ENCODE results near the gene PCDH1.

PCDH1 gene

DNA sequence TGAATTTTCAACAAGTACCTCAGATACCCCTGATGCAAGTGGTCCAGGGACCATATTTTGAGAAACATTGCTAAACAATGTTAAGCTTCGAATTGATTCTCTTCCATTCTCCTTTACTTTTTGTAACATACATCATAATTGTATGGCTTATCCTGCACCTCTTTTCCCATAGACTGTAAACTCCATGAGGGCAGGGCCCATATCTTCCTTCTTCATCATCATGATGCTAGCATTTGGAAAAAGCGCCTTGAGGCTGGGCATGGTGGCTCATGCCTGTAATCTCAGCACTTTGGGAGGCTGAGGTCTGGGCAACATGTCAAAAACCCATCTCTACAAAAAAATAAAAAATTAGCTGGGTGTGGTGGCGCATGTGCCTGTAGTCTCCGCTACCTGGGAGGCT is 31.0 kb upstream of the PCDH1 start:
- Histone ChIP-seq H3K27ac (ENCODE audit: low read depth, low read length, poor library complexity, severe bottlenecking) (no peak overlapping the region), H3F3A (ENCODE audit: insufficient read depth, low read length) (no peaks in the 10 kb centered on the region), H3K9ac (ENCODE audit: low read length) (no peak overlapping the region), H3K4me1 (ENCODE audit: insufficient read depth, low read length, severe bottlenecking) (peaks cover 7% of the 10 kb centered on the region), H3K9me3 (ENCODE audit: low read length) (peaks cover 2% of the 10 kb centered on the region; the same call in 1 of the 2 replicates), H3K9me2 (ENCODE audit: low read depth, low read length) (no peaks in the 10 kb centered on the region), H4K20me1 (ENCODE audit: insufficient read depth, low read length) (no peaks in the 10 kb centered on the region), H3K27me3 (ENCODE audit: insufficient read depth, low read length) (no peaks in the 10 kb centered on the region; the same call in 1 of the 2 replicates), H3K79me2 (ENCODE audit: insufficient read depth, low read length) (no peaks in the 10 kb centered on the region), H3K36me3 (ENCODE audit: insufficient read depth, low read length) (no peaks in the 10 kb centered on the region), H2AFZ (ENCODE audit: low read length) (no peak overlapping the region), H3K4me3 (ENCODE audit: low read depth, low read length, poor library complexity, severe bottlenecking) (no peak overlapping the region), H3K4me2 (ENCODE audit: low read length) (no peak overlapping the region)
- TF ChIP-seq, protein P1, sequence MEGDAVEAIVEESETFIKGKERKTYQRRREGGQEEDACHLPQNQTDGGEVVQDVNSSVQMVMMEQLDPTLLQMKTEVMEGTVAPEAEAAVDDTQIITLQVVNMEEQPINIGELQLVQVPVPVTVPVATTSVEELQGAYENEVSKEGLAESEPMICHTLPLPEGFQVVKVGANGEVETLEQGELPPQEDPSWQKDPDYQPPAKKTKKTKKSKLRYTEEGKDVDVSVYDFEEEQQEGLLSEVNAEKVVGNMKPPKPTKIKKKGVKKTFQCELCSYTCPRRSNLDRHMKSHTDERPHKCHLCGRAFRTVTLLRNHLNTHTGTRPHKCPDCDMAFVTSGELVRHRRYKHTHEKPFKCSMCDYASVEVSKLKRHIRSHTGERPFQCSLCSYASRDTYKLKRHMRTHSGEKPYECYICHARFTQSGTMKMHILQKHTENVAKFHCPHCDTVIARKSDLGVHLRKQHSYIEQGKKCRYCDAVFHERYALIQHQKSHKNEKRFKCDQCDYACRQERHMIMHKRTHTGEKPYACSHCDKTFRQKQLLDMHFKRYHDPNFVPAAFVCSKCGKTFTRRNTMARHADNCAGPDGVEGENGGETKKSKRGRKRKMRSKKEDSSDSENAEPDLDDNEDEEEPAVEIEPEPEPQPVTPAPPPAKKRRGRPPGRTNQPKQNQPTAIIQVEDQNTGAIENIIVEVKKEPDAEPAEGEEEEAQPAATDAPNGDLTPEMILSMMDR (IDR thresholded peaks at IDR 0.05; ENCODE audit: low read length) = no peak

DNA sequence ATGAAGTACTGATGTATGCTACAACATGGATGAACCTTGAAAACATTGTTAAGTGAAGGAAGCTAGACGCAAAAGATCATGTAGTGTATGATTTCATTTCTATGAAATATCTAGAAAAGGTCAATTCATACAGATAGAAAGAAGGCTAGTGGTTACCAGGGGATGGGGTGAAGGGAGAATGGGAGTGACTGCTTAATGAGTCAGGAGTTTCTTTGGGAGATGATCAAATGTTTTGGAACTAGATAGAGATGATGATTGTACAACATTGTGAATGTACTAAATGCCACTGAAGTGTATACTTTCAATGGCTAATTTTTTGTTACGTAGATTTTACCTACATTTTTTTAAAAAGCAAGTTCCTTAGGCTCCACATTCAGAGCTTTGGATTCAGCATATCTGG is 30.6 kb upstream of the PCDH1 start:
- H3K4me2 ChIP-seq (ENCODE audit: low read length) = no peak overlapping the region
- H4K20me1 ChIP-seq (ENCODE audit: insufficient read depth, low read length) = no peaks in the 10 kb centered on the region
- no peaks in the 10 kb centered on the region for H3F3A ChIP-seq (ENCODE audit: insufficient read depth, low read length)
- TF ChIP-seq, protein P1 (IDR thresholded peaks at IDR 0.05; ENCODE audit: low read length) = no peak
- TF ChIP-seq EZH2 (IDR thresholded peaks at IDR 0.05; ENCODE audit: borderline replicate concordance, low read length) = no peak
- H3K27ac ChIP-seq (ENCODE audit: low read depth, low read length, poor library complexity, severe bottlenecking) = no peak overlapping the region
- H3K27me3 ChIP-seq (ENCODE audit: insufficient read depth, low read length) = no peaks in the 10 kb centered on the region; the same call in 1 of the 2 replicates
- H3K79me2 ChIP-seq (ENCODE audit: insufficient read depth, low read length) = no peaks in the 10 kb centered on the region
- peaks cover 2% of the 10 kb centered on the region; the same call in 1 of the 2 replicates for H3K9me3 ChIP-seq (ENCODE audit: low read length)
- H3K4me3 ChIP-seq (ENCODE audit: low read depth, low read length, poor library complexity, severe bottlenecking) = no peak overlapping the region
- H3K9ac ChIP-seq (ENCODE audit: low read length) = no peak overlapping the region
- no peaks in the 10 kb centered on the region for H3K9me2 ChIP-seq (ENCODE audit: low read depth, low read length)
- H3K36me3 ChIP-seq (ENCODE audit: insufficient read depth, low read length) = no peaks in the 10 kb centered on the region
- no peak overlapping the region for H2AFZ ChIP-seq (ENCODE audit: low read length)
- H3K4me1 ChIP-seq (ENCODE audit: insufficient read depth, low read length, severe bottlenecking) = peaks cover 3% of the 10 kb centered on the region

DNA sequence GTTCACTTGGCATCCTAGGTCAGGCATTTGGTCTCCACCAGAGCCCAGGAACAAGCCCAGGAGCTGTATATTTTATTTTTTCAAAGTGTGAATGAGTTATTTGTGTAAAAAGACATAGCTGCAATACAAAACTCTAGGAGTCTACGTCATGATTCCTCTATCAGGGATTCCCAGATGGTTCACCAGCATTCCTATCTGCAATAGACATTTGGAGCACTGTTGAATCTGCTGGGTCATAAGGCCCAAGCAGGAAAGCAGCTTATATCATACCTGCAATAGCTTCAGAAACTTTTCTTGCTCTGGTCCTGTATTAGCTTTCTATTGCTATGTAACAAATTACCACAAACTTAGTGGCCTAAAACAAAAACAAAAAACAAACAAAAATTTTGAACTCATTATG is 28.8 kb upstream of the PCDH1 start:
- Histone ChIP-seq H3K4me3 (ENCODE audit: low read depth, low read length, poor library complexity, severe bottlenecking) (no peak overlapping the region), H3K27ac (ENCODE audit: low read depth, low read length, poor library complexity, severe bottlenecking) (no peak overlapping the region), H3K79me2 (ENCODE audit: insufficient read depth, low read length) (no peaks in the 10 kb centered on the region), H3K9ac (ENCODE audit: low read length) (no peak overlapping the region), H3F3A (ENCODE audit: insufficient read depth, low read length) (no peaks in the 10 kb centered on the region), H2AFZ (ENCODE audit: low read length) (no peak overlapping the region), H3K9me2 (ENCODE audit: low read depth, low read length) (no peaks in the 10 kb centered on the region), H4K20me1 (ENCODE audit: insufficient read depth, low read length) (no peaks in the 10 kb centered on the region), H3K36me3 (ENCODE audit: insufficient read depth, low read length) (no peaks in the 10 kb centered on the region), H3K9me3 (ENCODE audit: low read length) (peaks cover 2% of the 10 kb centered on the region; the same call in 1 of the 2 replicates), H3K4me1 (ENCODE audit: insufficient read depth, low read length, severe bottlenecking) (no peaks in the 10 kb centered on the region), H3K27me3 (ENCODE audit: insufficient read depth, low read length) (no peaks in the 10 kb centered on the region; the same call in 1 of the 2 replicates), H3K4me2 (ENCODE audit: low read length) (no peak overlapping the region)
- no peak for TF ChIP-seq EZH2 (IDR thresholded peaks at IDR 0.05; ENCODE audit: borderline replicate concordance, low read length)
- TF ChIP-seq, protein P1 (IDR thresholded peaks at IDR 0.05; ENCODE audit: low read length) = no peak

All from OCI-LY1 (cell line).